Neural cell (in vitro differentiated cells): ENCODE measurements around the gene LARGE1. TPM values are rescaled to one million over a fixed set of nuclear protein-coding genes. Genes with fewer than 3 reads are reported as not detected.

Source experiments
- H2AFZ ChIP-seq: fragments of 200-600, 300-800 bp; sonication (generic), shearing (Covaris generic); 2 replicates; pipeline ENCODE4 v1.6.0; 2014; ENCODE audit warnings: low read depth, mild to moderate bottlenecking, antibody characterized with exemption, low read length, moderate library complexity
- H3F3A ChIP-seq: fragments of 200-600 bp; shearing (Covaris generic); 2 replicates; pipeline ENCODE4 v1.6.1; 2016; ENCODE audit warnings: mild to moderate bottlenecking, moderate library complexity, mixed read lengths, antibody characterized with exemption, low read length; ENCODE audit not compliant: insufficient read depth, poor library complexity, severe bottlenecking
- H3K27ac ChIP-seq: fragments of 200-600, 300-800 bp; sonication (generic), shearing (Covaris generic); 2 replicates; pipeline ENCODE4 v1.5.1; 2014; ENCODE audit warnings: mild to moderate bottlenecking, low read length, moderate library complexity
- H3K27me3 ChIP-seq: fragments of 300-800, 200-600 bp; sonication (generic), shearing (Covaris generic); 2 replicates; pipeline ENCODE4 v1.6.0; 2014; ENCODE audit warnings: mild to moderate bottlenecking, low read depth, low read length, moderate library complexity; ENCODE audit not compliant: insufficient read depth
- H3K36me3 ChIP-seq: fragments of 300-800, 200-600 bp; sonication (generic), shearing (Covaris generic); 2 replicates; pipeline ENCODE4 v1.5.1; 2014; ENCODE audit warnings: mild to moderate bottlenecking, antibody characterized with exemption, low read length, moderate library complexity; ENCODE audit not compliant: insufficient read depth
- H3K4me2 ChIP-seq: fragments of 300-800, 200-600 bp; sonication (generic), shearing (Covaris generic); 2 replicates; pipeline ENCODE4 v1.6.0; 2014; ENCODE audit warnings: mild to moderate bottlenecking, low read length
- H3K4me3 ChIP-seq: fragments of 300-800, 200-600 bp; sonication (generic), shearing (Covaris generic); 2 replicates; pipeline ENCODE4 v1.5.1; 2014; ENCODE audit warnings: mild to moderate bottlenecking, low read length, moderate library complexity
- H3K79me2 ChIP-seq: fragments of 200-600 bp; shearing (Covaris generic); replicated peaks from 2 replicates; pipeline ENCODE4 v1.6.0; 2014; ENCODE audit warnings: mild to moderate bottlenecking, low read length, moderate library complexity; ENCODE audit not compliant: insufficient read depth
- H3K9ac ChIP-seq: fragments of 300-800, 200-600 bp; sonication (generic), shearing (Covaris generic); 2 replicates; pipeline ENCODE4 v1.6.1; 2016; ENCODE audit warnings: mild to moderate bottlenecking, low read length, mixed read lengths
- H3K9me2 ChIP-seq: fragments of 200-600 bp; shearing (Covaris generic); 2 replicates; pipeline ENCODE4 v1.6.1; 2016; ENCODE audit warnings: mild to moderate bottlenecking, low read length, mixed read lengths; ENCODE audit not compliant: insufficient read depth
- H3K9me3 ChIP-seq: fragments of 200-600, 300-800 bp; sonication (generic), shearing (Covaris generic); 2 replicates; pipeline ENCODE4 v1.6.1; 2016; ENCODE audit warnings: mild to moderate bottlenecking, mixed run types, low read length, moderate library complexity, mixed read lengths
- H4K20me1 ChIP-seq: fragments of 200-600 bp; shearing (Covaris generic); 2 replicates; pipeline ENCODE4 v1.6.1; 2016; ENCODE audit warnings: mild to moderate bottlenecking, mixed run types; ENCODE audit not compliant: insufficient read depth
- CTCF ChIP-seq: fragments of 450-650 bp; IDR thresholded peaks from 2 replicates; pipeline ENCODE4 v1.5.1; 2014; ENCODE audit warnings: antibody characterized with exemption, mild to moderate bottlenecking, moderate library complexity; ENCODE audit not compliant: poor library complexity, severe bottlenecking
- EP300 ChIP-seq: fragments of 450-650 bp; conservative IDR thresholded peaks from 2 replicates; pipeline ENCODE4 v1.6.1; 2014; ENCODE audit warnings: antibody characterized with exemption, mild to moderate bottlenecking, moderate library complexity; ENCODE audit not compliant: poor library complexity, severe bottlenecking
- EZH2 ChIP-seq: fragments of 200-600, 300-800 bp; shearing (Covaris generic), sonication (generic); IDR thresholded peaks from 2 replicates; pipeline ENCODE4 v1.6.1; 2014; ENCODE audit warnings: antibody characterized with exemption, low read length, borderline replicate concordance, mild to moderate bottlenecking; ENCODE audit not compliant: insufficient read depth, poor library complexity, severe bottlenecking
- MXI1 ChIP-seq: fragments of 450-650 bp; conservative IDR thresholded peaks from 2 replicates; pipeline ENCODE4 v1.6.1; 2014; ENCODE audit warnings: antibody characterized with exemption, mild to moderate bottlenecking; ENCODE audit not compliant: poor library complexity, severe bottlenecking
- POLR2AphosphoS5 ChIP-seq: IDR thresholded peaks from 2 replicates; pipeline ENCODE4 v1.6.1; 2012
- RAD21 ChIP-seq: fragments of 450-650 bp; conservative IDR thresholded peaks from 2 replicates; pipeline ENCODE4 v1.6.1; 2014; ENCODE audit warnings: antibody characterized with exemption, mild to moderate bottlenecking, moderate library complexity
- SMC3 ChIP-seq: fragments of 450-650 bp; conservative IDR thresholded peaks from 2 replicates; pipeline ENCODE4 v1.6.1; 2014; ENCODE audit warnings: antibody characterized with exemption, mild to moderate bottlenecking, moderate library complexity; ENCODE audit not compliant: poor library complexity
- TAF1 ChIP-seq: IDR thresholded peaks from 2 replicates; pipeline ENCODE4 v1.6.1; 2012; ENCODE audit warnings: low read depth
- polyA plus RNA-seq: library from polyadenylated mRNA; depleted of rRNA; stranded (reverse); fragments of >200 nt; gene quantifications from 2 replicates; pipeline ENCODE4 v1.2.3, GENCODE V29; 2014
- TF ChIP-seq, protein P1 (sequence below): IDR thresholded peaks from 2 replicates; pipeline ENCODE4 v1.6.1; 2012; ENCODE audit warnings: borderline replicate concordance

The LARGE1 gene
- polyA plus RNA-seq, 1 donor from 2014 or later: 27.5 TPM

DNA sequence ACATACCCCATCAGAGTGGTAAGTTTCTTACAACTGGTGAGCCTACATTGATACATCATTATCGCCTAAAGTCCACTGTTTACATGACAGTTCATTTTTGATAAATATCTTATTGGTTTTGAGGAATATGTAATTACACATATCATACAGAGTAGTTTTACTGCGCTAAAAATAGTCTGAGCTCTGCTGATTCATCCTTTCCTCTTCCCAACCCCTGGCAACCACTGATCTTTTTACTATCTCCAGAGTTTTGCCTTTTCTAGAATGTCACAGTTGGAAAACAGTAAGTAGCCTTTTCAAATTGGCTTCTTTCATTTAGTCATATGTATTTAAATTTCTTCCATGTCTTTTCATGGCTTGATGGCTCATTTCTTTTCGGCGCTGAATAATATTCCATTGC, 112.8 kb downstream of the LARGE1 start:
- no peak overlapping the region for H3K4me3 ChIP-seq
- H2AFZ ChIP-seq: no peak overlapping the region
- H3F3A ChIP-seq: no peaks in the 10 kb centered on the region
- no peaks in the 10 kb centered on the region for H3K27me3 ChIP-seq
- H3K36me3 ChIP-seq: no peaks in the 10 kb centered on the region
- H3K4me2 ChIP-seq: no peak overlapping the region
- peaks cover 3% of the 10 kb centered on the region for H3K9me3 ChIP-seq
- no peak overlapping the region for H3K27ac ChIP-seq
- H3K9me2 ChIP-seq: no peaks in the 10 kb centered on the region
- H3K79me2 ChIP-seq: no peaks in the 10 kb centered on the region
- H4K20me1 ChIP-seq: no peaks in the 10 kb centered on the region
- no peak overlapping the region for H3K9ac ChIP-seq
- TF ChIP-seq MXI1 (no peak), TAF1 (no peak), CTCF (no peak), POLR2AphosphoS5 (no peak), RAD21 (no peak), EZH2 (no peak), EP300 (no peak), SMC3 (no peak)
- TF ChIP-seq, protein P1, sequence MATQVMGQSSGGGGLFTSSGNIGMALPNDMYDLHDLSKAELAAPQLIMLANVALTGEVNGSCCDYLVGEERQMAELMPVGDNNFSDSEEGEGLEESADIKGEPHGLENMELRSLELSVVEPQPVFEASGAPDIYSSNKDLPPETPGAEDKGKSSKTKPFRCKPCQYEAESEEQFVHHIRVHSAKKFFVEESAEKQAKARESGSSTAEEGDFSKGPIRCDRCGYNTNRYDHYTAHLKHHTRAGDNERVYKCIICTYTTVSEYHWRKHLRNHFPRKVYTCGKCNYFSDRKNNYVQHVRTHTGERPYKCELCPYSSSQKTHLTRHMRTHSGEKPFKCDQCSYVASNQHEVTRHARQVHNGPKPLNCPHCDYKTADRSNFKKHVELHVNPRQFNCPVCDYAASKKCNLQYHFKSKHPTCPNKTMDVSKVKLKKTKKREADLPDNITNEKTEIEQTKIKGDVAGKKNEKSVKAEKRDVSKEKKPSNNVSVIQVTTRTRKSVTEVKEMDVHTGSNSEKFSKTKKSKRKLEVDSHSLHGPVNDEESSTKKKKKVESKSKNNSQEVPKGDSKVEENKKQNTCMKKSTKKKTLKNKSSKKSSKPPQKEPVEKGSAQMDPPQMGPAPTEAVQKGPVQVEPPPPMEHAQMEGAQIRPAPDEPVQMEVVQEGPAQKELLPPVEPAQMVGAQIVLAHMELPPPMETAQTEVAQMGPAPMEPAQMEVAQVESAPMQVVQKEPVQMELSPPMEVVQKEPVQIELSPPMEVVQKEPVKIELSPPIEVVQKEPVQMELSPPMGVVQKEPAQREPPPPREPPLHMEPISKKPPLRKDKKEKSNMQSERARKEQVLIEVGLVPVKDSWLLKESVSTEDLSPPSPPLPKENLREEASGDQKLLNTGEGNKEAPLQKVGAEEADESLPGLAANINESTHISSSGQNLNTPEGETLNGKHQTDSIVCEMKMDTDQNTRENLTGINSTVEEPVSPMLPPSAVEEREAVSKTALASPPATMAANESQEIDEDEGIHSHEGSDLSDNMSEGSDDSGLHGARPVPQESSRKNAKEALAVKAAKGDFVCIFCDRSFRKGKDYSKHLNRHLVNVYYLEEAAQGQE: no peak

DNA sequence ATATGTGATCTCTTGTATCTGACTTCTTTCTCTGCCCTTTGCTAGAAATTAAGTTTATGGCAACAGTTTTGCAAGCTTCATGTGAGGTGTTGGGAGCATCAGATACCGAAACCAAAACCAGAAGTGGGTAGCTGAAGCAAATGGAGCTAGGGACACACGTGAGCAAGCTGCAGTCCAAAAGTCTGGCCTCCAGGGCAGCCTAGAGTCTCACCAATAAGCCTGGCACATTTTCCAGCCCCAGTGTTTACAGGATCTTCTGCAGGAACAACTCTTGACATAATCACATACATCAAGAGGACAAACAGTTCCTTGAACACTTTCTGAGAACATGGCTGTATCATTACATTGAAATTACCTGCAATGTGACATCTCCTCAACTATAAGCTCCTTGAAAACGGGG, 114.1 kb downstream of the LARGE1 start:
- Histone ChIP-seq H3K79me2 (no peaks in the 10 kb centered on the region), H3K36me3 (no peaks in the 10 kb centered on the region), H3K27ac (no peak overlapping the region), H3K27me3 (no peaks in the 10 kb centered on the region), H3K4me3 (no peak overlapping the region), H2AFZ (no peak overlapping the region), H3K4me2 (no peak overlapping the region), H3K9me3 (peaks cover 3% of the 10 kb centered on the region), H3K9me2 (no peaks in the 10 kb centered on the region), H4K20me1 (no peaks in the 10 kb centered on the region), H3F3A (no peaks in the 10 kb centered on the region), H3K9ac (no peak overlapping the region)
- TF ChIP-seq SMC3: no peak
- no peak for TF ChIP-seq EP300
- TF ChIP-seq, protein P1: no peak
- TF ChIP-seq TAF1: no peak
- no peak for TF ChIP-seq CTCF
- no peak for TF ChIP-seq MXI1
- no peak for TF ChIP-seq EZH2
- TF ChIP-seq POLR2AphosphoS5: no peak
- TF ChIP-seq RAD21: no peak
